ENCODE measurements around the gene ACOT9. TPM values are rescaled to one million over a fixed set of nuclear protein-coding genes. Genes with fewer than 3 reads are reported as not detected.

Gene ACOT9
- total and polyA plus RNA-seq, 10 donors = 25.7 to 46.9 (median 38.5) TPM

- Histone ChIP-seq H3K27ac (no peak overlapping the region), H3K4me1 (peaks cover 0 to 19% (median 14%) of the 10 kb centered on the region in 6 donors), H3K36me3 (no peaks in the 10 kb centered on the region), H3K27me3 (replicated peaks in 1 of 7) (no peaks in the 10 kb centered on the region), H3K4me3 (no peak overlapping the region), H3K9me3 (no peaks in the 10 kb centered on the region)
- TF ChIP-seq POLR2AphosphoS5 (IDR thresholded peaks at IDR 0.05) (no peak), POLR2A (IDR thresholded peaks at IDR 0.05) (no peak), CTCF (IDR thresholded peaks at IDR 0.05 in 8 of 11, conservative IDR thresholded peaks at IDR 0.05 in 3 of 11) (no peak)
- DNase-seq = no peak
- 73 to 100% (median 88%) methylated on average over 2 of the region's 2 CpGs for WGBS, 5 donors
- intact Hi-C loops (cut with DNase I; ENCODE audit: low total_unique reads) = no loop called here
Measured at GRCh38 chrX:23770142-23770541, 27.1 kb upstream of the ACOT9 start.

GRCh38 chrX:23766650-23767551, 23.8 kb upstream of the ACOT9 start:
- peak in 2 of 3 donors; percentile 20 to 29 for TF ChIP-seq POLR2AphosphoS5 (IDR thresholded peaks at IDR 0.05)
- TF ChIP-seq CTCF (IDR thresholded peaks at IDR 0.05 in 8 of 11, conservative IDR thresholded peaks at IDR 0.05 in 3 of 11) = no peak
- no peak for TF ChIP-seq POLR2A (IDR thresholded peaks at IDR 0.05)
- H3K4me3 ChIP-seq = peak overlapping the region in 7 of 8 donors; percentile 2 to 59 (median 9)
- 59 to 75% (median 67%) methylated on average over 1 to 28 of the region's 28 CpGs for WGBS, 5 donors
- peak overlapping the region in 6 of 8 donors; percentile 27 to 91 (median 62) for H3K27ac ChIP-seq
- H3K27me3 ChIP-seq (replicated peaks in 1 of 7) = no peaks in the 10 kb centered on the region
- intact Hi-C loops (cut with DNase I; ENCODE audit: low total_unique reads) = no loop called here
- H3K9me3 ChIP-seq = peaks cover 0 to 6% (median 0%) of the 10 kb centered on the region in 8 donors
- no peaks in the 10 kb centered on the region for H3K4me1 ChIP-seq
- DNase-seq = peak; percentile 75
- no peaks in the 10 kb centered on the region for H3K36me3 ChIP-seq

- H3K9me3 ChIP-seq = peaks cover 0 to 7% (median 0%) of the 10 kb centered on the region in 8 donors
- DNase-seq = no peak
- H3K27ac ChIP-seq = peak overlapping the region in 2 of 8 donors; percentile 82 to 91
- H3K4me1 ChIP-seq = no peaks in the 10 kb centered on the region
- no peak overlapping the region for H3K4me3 ChIP-seq
- intact Hi-C loops (cut with DNase I; ENCODE audit: low total_unique reads) = no loop called here
- TF ChIP-seq CTCF (IDR thresholded peaks at IDR 0.05 in 8 of 11, conservative IDR thresholded peaks at IDR 0.05 in 3 of 11) = no peak
- TF ChIP-seq POLR2A (IDR thresholded peaks at IDR 0.05) = no peak
- TF ChIP-seq POLR2AphosphoS5 (IDR thresholded peaks at IDR 0.05) = no peak
- no peaks in the 10 kb centered on the region for H3K36me3 ChIP-seq
- 89 to 98% (median 97%) methylated on average over 11 to 16 of the region's 16 CpGs for WGBS, 5 donors
- no peaks in the 10 kb centered on the region for H3K27me3 ChIP-seq (replicated peaks in 1 of 7)
Measured at GRCh38 chrX:23765868-23766267, 22.8 kb upstream of the ACOT9 start.

GRCh38 chrX:23765449-23765848, 22.4 kb upstream of the ACOT9 start:
- Histone ChIP-seq H3K27ac (no peak overlapping the region), H3K4me3 (no peak overlapping the region), H3K9me3 (peaks cover 0 to 7% (median 0%) of the 10 kb centered on the region in 8 donors), H3K36me3 (no peaks in the 10 kb centered on the region), H3K27me3 (replicated peaks in 1 of 7) (no peaks in the 10 kb centered on the region), H3K4me1 (no peaks in the 10 kb centered on the region)
- no peak for DNase-seq
- TF ChIP-seq POLR2A (IDR thresholded peaks at IDR 0.05) (no peak), POLR2AphosphoS5 (IDR thresholded peaks at IDR 0.05) (no peak), CTCF (IDR thresholded peaks at IDR 0.05 in 8 of 11, conservative IDR thresholded peaks at IDR 0.05 in 3 of 11) (no peak)
- intact Hi-C loops (cut with DNase I; ENCODE audit: low total_unique reads) = no loop called here
- WGBS, 5 donors = 75 to 100% (median 84%) methylated on average over 4 to 5 of the region's 5 CpGs
